ENCODE results near the gene BCL11B.

BCL11B gene

DNA sequence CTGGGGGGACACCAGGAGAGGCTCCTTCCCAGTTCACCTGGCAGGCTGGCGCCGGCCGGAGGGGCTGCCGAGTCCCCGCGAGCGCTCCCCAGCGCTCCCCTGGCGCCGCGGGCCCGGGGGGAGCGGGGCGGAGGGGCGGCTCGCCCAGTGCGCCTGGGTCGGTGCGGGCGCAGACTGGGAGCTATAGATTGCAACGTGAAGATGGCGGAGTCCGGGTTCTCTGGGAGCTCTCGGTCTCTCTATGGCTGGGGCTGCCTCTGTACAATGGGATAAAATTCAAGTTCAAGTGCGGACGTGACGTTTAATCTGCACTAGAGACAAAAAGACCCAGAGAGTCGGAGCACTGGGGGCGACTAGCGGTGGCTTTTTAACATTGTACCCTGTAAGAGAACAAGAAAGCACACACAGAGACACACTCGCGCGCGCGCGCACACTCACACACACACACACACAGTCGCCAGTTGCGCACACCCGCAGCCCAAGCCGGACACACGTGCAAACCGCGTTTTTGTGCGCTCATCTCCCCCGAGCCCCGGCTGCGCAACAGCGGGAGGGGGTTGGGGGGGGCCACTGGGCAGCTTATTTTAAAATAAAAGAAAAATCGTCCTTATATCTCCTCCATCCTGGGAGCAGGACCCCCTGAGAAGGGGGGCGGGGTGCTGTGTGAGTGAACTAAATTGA lies at the start of gene BCL11B:
TSS of gene BCL11B (minus strand) at position 247 of the 681 bp plus-strand sequence. CDS start 979 bp downstream, outside the sequence.
- peak; percentile 63 for TF ChIP-seq CTCF (IDR thresholded peaks at IDR 0.05; ENCODE audit: insufficient read depth, missing control alignments)
- FAIRE-seq (no peak), DNase-seq (ENCODE audit: insufficient read length, low spot score) (peak; percentile 45)

DNA sequence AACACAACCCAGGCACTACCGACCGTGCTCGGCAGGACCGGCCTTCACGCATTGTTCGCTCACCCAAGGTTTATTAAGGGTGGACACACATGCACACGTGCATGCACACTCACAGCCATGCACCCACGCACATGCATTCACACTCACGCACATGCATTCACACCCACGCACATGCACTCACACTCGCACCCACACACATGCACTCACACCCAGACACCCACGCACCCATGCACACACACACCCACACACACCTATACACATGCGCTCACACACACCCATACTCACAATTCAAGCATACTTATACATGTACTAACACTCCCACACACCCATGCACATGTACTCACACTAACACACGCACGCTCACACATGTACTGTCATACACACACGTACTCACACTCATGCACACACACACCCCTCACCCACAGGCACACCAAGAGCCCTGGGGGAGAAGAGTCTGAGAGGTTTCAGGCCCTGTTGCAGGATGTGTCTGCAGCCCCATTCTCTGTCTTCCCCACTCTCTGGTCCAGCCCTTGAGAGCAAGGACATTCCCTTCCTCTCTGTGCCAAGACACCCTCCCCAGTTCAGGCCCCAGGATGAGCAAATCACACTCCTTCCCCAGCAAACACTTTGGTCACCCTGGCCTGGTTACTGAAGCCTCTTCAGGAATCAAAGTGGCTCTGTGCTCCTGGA lies 49.4 kb upstream of the BCL11B start:
- no peak for DNase-seq (ENCODE audit: insufficient read length, low spot score)
- FAIRE-seq: no peak
- no peak for TF ChIP-seq CTCF (IDR thresholded peaks at IDR 0.05; ENCODE audit: insufficient read depth, missing control alignments)

DNA sequence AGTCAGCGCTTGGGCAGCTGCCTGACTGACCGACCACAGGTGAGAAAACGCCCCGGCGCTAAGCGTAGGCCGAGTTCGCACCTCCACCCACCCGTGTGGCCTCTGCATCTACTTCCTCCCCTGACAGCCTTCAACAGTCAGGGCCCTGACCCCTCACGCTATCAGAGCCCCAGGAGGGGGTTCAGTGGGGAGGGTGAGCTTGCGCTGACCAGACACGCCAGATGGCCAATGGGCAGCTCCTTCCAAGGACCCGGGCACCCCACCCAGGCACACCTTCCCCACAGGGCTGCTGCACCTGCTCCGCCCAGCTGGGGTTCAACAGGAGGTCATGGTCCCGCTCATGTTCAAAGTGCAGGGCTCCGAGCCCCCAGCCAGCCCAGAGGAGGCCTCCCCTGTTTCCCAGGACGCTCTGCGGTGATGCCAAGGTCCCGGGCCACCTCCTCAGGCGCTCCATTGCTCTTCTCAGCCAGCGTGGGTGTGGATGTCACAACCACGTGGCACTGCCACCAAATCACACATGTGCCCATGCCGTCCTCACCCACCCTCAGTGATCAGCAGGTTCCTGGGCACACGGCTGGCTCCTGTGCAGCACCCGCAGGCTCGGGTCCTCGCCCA lies 48.7 kb upstream of the BCL11B start:
- no peak for TF ChIP-seq CTCF (IDR thresholded peaks at IDR 0.05; ENCODE audit: insufficient read depth, missing control alignments)
- DNase-seq (ENCODE audit: insufficient read length, low spot score): no peak
- no peak for FAIRE-seq

- peak; percentile 77 for TF ChIP-seq CTCF (IDR thresholded peaks at IDR 0.05; ENCODE audit: insufficient read depth, missing control alignments)
- FAIRE-seq (no peak), DNase-seq (ENCODE audit: insufficient read length, low spot score) (peak; percentile 91)
These were observed 48.1 kb upstream of the BCL11B start for GRCh38 chr14:99320105-99320572.

DNA sequence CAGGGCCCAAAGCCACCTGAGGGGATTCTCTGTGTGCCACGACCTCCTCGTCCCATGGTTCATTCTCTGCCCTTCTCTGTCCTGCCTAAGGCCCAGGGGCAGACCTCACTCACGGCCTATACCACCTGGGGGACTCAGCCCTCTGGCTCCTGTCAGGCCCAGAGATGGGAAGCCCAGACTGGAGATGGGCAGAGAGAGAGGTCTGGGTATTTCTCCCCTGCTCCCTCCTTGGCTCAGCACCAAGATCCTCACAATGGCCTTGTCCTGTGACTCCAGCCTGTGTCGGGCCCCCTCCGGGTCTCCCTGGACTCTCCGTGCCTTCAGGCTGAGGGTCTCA lies 46.9 kb upstream of the BCL11B start:
- FAIRE-seq: no peak
- no peak for TF ChIP-seq CTCF (IDR thresholded peaks at IDR 0.05; ENCODE audit: insufficient read depth, missing control alignments)
- DNase-seq (ENCODE audit: insufficient read length, low spot score): no peak

DNA sequence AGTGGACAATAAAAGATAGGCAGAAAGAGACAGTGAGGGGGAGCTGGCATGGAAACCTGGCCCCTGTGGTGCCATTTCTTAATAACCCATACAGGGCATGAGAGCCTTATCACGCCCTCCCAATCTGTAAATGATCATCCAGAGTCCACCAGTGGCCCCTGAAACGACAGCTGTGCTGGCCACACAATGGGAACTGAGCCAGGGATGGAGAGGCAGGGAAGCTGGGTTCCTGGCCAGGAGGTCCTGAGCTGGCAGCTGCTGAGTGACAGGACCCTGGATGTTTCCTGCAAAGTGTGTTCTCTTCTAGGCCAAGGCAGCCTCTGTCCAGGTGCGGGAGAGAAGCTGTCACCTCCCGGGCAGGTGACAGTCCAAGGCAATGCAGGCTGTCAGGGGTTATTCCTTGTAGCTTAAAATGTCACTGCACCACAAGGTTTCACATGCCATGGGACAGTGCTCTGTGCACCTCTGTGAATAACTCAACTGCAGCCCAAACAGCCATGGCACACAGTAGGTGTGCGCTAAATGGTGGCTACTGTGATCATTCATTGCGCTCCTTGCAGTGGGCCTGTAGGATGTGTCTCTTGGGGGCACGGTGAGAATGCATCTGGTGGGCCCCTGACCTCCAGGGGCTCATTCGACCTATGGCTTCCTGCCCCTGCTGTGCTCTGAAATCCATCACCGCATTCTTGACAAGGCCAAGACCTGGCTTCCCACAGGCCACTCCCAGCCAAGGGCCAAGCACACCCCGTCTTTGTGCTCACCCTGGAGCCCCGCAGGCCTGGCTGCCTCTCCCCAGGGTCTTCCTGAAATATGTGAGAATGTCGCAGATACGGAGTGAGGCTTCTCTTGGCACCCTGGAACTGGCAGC lies 46.3 kb upstream of the BCL11B start:
- DNase-seq (ENCODE audit: insufficient read length, low spot score) (no peak), FAIRE-seq (no peak)
- TF ChIP-seq CTCF (IDR thresholded peaks at IDR 0.05; ENCODE audit: insufficient read depth, missing control alignments): no peak

Data from D721Med (cell line).